HG02588 (cell line): ENCODE results near the gene CTSC.
"Not testable (repeated sequence)": the region's sequence is repeated elsewhere in the genome, so short reads cannot be mapped to it uniquely, and the experiment has no call there.

ENCODE experiments used
- ATAC-seq: cut with Tn5 transposase; IDR thresholded peaks from one replicate; pipeline ENCODE4 v1.9.1; 2021; ENCODE audit warnings: mild to moderate bottlenecking, moderate library complexity; ENCODE audit not compliant: unreplicated experiment

The CTSC gene

GRCh38 chr11:88321412-88321811 lies 16.1 kb downstream of the CTSC start:
- not testable (repeated sequence) for ATAC-seq

- no peak for ATAC-seq
Measured at GRCh38 chr11:88320149-88320559, 17.4 kb downstream of the CTSC start.

- ATAC-seq = no peak
Measured at GRCh38 chr11:88318017-88318416, 19.5 kb downstream of the CTSC start.

GRCh38 chr11:88317536-88317935 lies 20.0 kb downstream of the CTSC start:
- no peak for ATAC-seq

GRCh38 chr11:88315981-88316441 lies 21.5 kb downstream of the CTSC start:
- ATAC-seq = no peak

GRCh38 chr11:88315015-88315414 lies 22.5 kb downstream of the CTSC start:
- ATAC-seq = no peak

GRCh38 chr11:88313441-88313840 lies 24.1 kb downstream of the CTSC start:
- ATAC-seq = no peak

- no peak for ATAC-seq
Measured at GRCh38 chr11:88312628-88313027, 24.9 kb downstream of the CTSC start.

GRCh38 chr11:88310246-88310645 lies 27.3 kb downstream of the CTSC start:
- no peak for ATAC-seq

GRCh38 chr11:88308576-88308975 lies 29.0 kb downstream of the CTSC start:
- no peak for ATAC-seq

GRCh38 chr11:88307749-88308425 lies 29.6 kb downstream of the CTSC start:
- peak; percentile 62 for ATAC-seq

GRCh38 chr11:88306785-88307184 lies 30.8 kb downstream of the CTSC start:
- ATAC-seq = no peak

GRCh38 chr11:88305430-88305829 lies 32.1 kb downstream of the CTSC start:
- no peak for ATAC-seq

GRCh38 chr11:88304352-88304751 lies 33.2 kb downstream of the CTSC start:
- no peak for ATAC-seq

- no peak for ATAC-seq
Measured at GRCh38 chr11:88303037-88303436, 34.5 kb downstream of the CTSC start.

GRCh38 chr11:88301488-88302140 lies 35.9 kb downstream of the CTSC start:
- peak; percentile 48 for ATAC-seq

- ATAC-seq = peak; percentile 70
Measured at GRCh38 chr11:88300888-88301487, 36.5 kb downstream of the CTSC start.

GRCh38 chr11:88297863-88298262 lies 39.7 kb downstream of the CTSC start:
- no peak for ATAC-seq

- no peak for ATAC-seq
Measured at GRCh38 chr11:88297421-88297820, 40.1 kb downstream of the CTSC start.

- ATAC-seq = peak; percentile 51
Measured at GRCh38 chr11:88295028-88295427, 42.5 kb downstream of the CTSC start.

- ATAC-seq = no peak
Measured at GRCh38 chr11:88293931-88294330, 43.6 kb downstream of the CTSC start.

- ATAC-seq = no peak
Measured at GRCh38 chr11:88292171-88292843, 45.2 kb downstream of the CTSC start.
